Thyroid gland (tissue), 4 donors: ENCODE measurements around the gene SFXN5. TPM values are rescaled to one million over a fixed set of nuclear protein-coding genes. Genes with fewer than 3 reads are reported as not detected.

Source experiments
- DNase-seq, 2 donors: peaks; one replicate each; pipeline ENCODE4 v3.0.0-alpha.2; 2019
- H3K27ac ChIP-seq, 3 donors: fragments of 200-600 bp; sonication (generic); 1 replicate in 2 of 3; 2 replicates in 1 of 3; pipeline ENCODE4 v1.5.1; 2016 to 2019; ENCODE audit warnings: mild to moderate bottlenecking in 1 of 3, moderate library complexity in 1 of 3
- H3K27me3 ChIP-seq: fragments of 200-600 bp; sonication (generic); one replicate; pipeline ENCODE4 v1.5.1; 2019
- H3K36me3 ChIP-seq, 2 donors: fragments of 200-600 bp; sonication (generic); one replicate each; pipeline ENCODE4 v1.5.1; 2016 to 2019
- H3K4me1 ChIP-seq, 2 donors: fragments of 200-600 bp; sonication (generic); one replicate each; pipeline ENCODE4 v1.5.1; 2017 to 2019
- H3K4me3 ChIP-seq, 3 donors: fragments of 200-600 bp; sonication (generic); replicated peaks in 1 of 3; 1 replicate in 2 of 3; 2 replicates in 1 of 3; pipeline ENCODE4 v1.5.1; 2016; ENCODE audit warnings: mild to moderate bottlenecking in 1 of 3
- H3K9me3 ChIP-seq: fragments of 200-600 bp; sonication (generic); one replicate; pipeline ENCODE4 v1.5.1; 2017
- CTCF ChIP-seq, 6 experiments: fragments of 200-600 bp in 3 of 6; fragments of 450-650 bp in 3 of 6; sonication (generic) in 3 of 6; IDR thresholded peaks; one replicate each; pipeline ENCODE4 v1.5.1; 2016 to 2019; ENCODE audit warnings: antibody characterized with exemption in 6 of 6, mild to moderate bottlenecking in 2 of 6, inconsistent platforms in 1 of 6, moderate library complexity in 1 of 6
- POLR2A ChIP-seq, 2 donors: fragments of 450-650 bp; IDR thresholded peaks; one replicate each; pipeline ENCODE4 v1.6.1; 2017; ENCODE audit warnings: antibody characterized with exemption in 2 of 2, mild to moderate bottlenecking in 2 of 2, moderate library complexity in 1 of 2
- WGBS, 2 donors: methylation state at CpG; one replicate each; pipeline ENCODE4 v1.1.5; 2017; 5-methylcytosine and 5-hydroxymethylcytosine counted together
- intact Hi-C: fragments of 100-400 bp; cut with DNase I; formaldehyde crosslinking; loops from one replicate; pipeline ENCODE4 v1.15.1; 2023
- total RNA-seq, 4 donors: library from RNA; depleted of rRNA; stranded (reverse); fragments of >200 nt; gene quantifications; one replicate each; pipeline ENCODE4 v1.2.3, GENCODE V29; 2016

SFXN5 gene
- total RNA-seq, 4 donors from 2014 or later, result 10.3 to 17.2 (median 16.5) TPM

GRCh38 chr2:72917138-72917876 is 154.2 kb downstream of the SFXN5 start, which contains the start of gene EMX1:
TSS of gene EMX1 (plus strand) at chr2:72917519. CDS start at chr2:72917853, 334 bp downstream.
- Histone ChIP-seq H3K4me1 (peaks cover 38 to 51% of the 10 kb centered on the region in 2 donors), H3K27me3 (peaks cover 69% of the 10 kb centered on the region), H3K9me3 (no peaks in the 10 kb centered on the region), H3K36me3 (no peaks in the 10 kb centered on the region), H3K4me3 (peak within 1 kb of the TSS in 2 of 3 donors; percentile 6 to 33), H3K27ac (no peak within 1 kb of the TSS)
- no peak for TF ChIP-seq POLR2A (IDR thresholded peaks at IDR 0.05)
- no peak for TF ChIP-seq CTCF (IDR thresholded peaks at IDR 0.05)
- DNase-seq, result peak; percentile 73 to 74
- intact Hi-C loops, result no loop called here
- WGBS, 2 donors, result 0 to 3% methylated on average over 18 to 39 of the region's 82 CpGs

- Histone ChIP-seq H3K27ac (no peak overlapping the region), H3K27me3 (peaks cover 69% of the 10 kb centered on the region), H3K4me1 (peaks cover 38 to 51% of the 10 kb centered on the region in 2 donors), H3K9me3 (no peaks in the 10 kb centered on the region), H3K36me3 (no peaks in the 10 kb centered on the region), H3K4me3 (peak overlapping the region in 2 of 3 donors; percentile 6 to 33)
- no peak for DNase-seq
- WGBS, 2 donors, result 5 to 7% methylated on average over 8 to 10 of the region's 29 CpGs
- TF ChIP-seq CTCF (IDR thresholded peaks at IDR 0.05), result no peak
- no peak for TF ChIP-seq POLR2A (IDR thresholded peaks at IDR 0.05)
- intact Hi-C loops, result no loop called here
Observed at GRCh38 chr2:72916743-72917137, 154.8 kb downstream of the SFXN5 start.

GRCh38 chr2:72915907-72916742 is 155.4 kb downstream of the SFXN5 start:
- intact Hi-C loops, result no loop called here
- Histone ChIP-seq H3K27ac (no peak overlapping the region), H3K4me1 (peaks cover 38 to 51% of the 10 kb centered on the region in 2 donors), H3K36me3 (no peaks in the 10 kb centered on the region), H3K4me3 (peak overlapping the region in 2 of 3 donors; percentile 6 to 33), H3K9me3 (no peaks in the 10 kb centered on the region), H3K27me3 (peaks cover 66% of the 10 kb centered on the region)
- TF ChIP-seq CTCF (IDR thresholded peaks at IDR 0.05), result peak in 1 of 6 experiments; percentile 4
- TF ChIP-seq POLR2A (IDR thresholded peaks at IDR 0.05), result no peak
- peak; percentile 57 to 64 for DNase-seq
- 2 to 4% methylated on average over 8 to 39 of the region's 86 CpGs for WGBS, 2 donors

GRCh38 chr2:72915320-72915906 is 156.1 kb downstream of the SFXN5 start:
- intact Hi-C loops, result no loop called here
- peaks cover 38 to 46% of the 10 kb centered on the region in 2 donors for H3K4me1 ChIP-seq

More at GRCh38 chr2:72915320-72915906, 156.1 kb downstream of the SFXN5 start:
- H3K27ac ChIP-seq, result no peak overlapping the region
- no peaks in the 10 kb centered on the region for H3K9me3 ChIP-seq
- 2 to 3% methylated on average over 20 to 26 of the region's 26 CpGs for WGBS, 2 donors
- peak overlapping the region in 1 of 3 donors; percentile 33 for H3K4me3 ChIP-seq
- H3K27me3 ChIP-seq, result peaks cover 59% of the 10 kb centered on the region
- H3K36me3 ChIP-seq, result no peaks in the 10 kb centered on the region
- DNase-seq, result no peak
- TF ChIP-seq CTCF (IDR thresholded peaks at IDR 0.05) (no peak), POLR2A (IDR thresholded peaks at IDR 0.05) (no peak)
